ENCODE results near the gene PRR20G.

Gene PRR20G

GRCh38 chr3:127260826-127261555 lies 26.9 kb downstream of the PRR20G start:
- peaks cover 30% of the 10 kb centered on the region for H3K27me3 Mint-ChIP-seq (ENCODE audit: low read depth)
- no peaks in the 10 kb centered on the region for H3K4me1 Mint-ChIP-seq
- no peak for TF ChIP-seq CTCF (IDR thresholded peaks at IDR 0.05; ENCODE audit: unreplicated experiment in 3 of 3)
- H3K36me3 Mint-ChIP-seq (ENCODE audit: low read depth), result no peaks in the 10 kb centered on the region
- H3K4me3 Mint-ChIP-seq, result no peak overlapping the region
- no peak overlapping the region for H3K27ac Mint-ChIP-seq
- H3K9me3 Mint-ChIP-seq, result no peaks in the 10 kb centered on the region

GRCh38 chr3:127260416-127260815 lies 27.4 kb downstream of the PRR20G start:
- Mint-ChIP-seq H3K27ac (no peak overlapping the region), H3K4me1 (no peaks in the 10 kb centered on the region), H3K4me3 (no peak overlapping the region), H3K36me3 (ENCODE audit: low read depth) (no peaks in the 10 kb centered on the region), H3K27me3 (ENCODE audit: low read depth) (peaks cover 30% of the 10 kb centered on the region), H3K9me3 (no peaks in the 10 kb centered on the region)
- TF ChIP-seq CTCF (IDR thresholded peaks at IDR 0.05; ENCODE audit: unreplicated experiment in 3 of 3), result no peak

- Mint-ChIP-seq H3K27ac (no peak overlapping the region), H3K4me3 (no peak overlapping the region), H3K36me3 (ENCODE audit: low read depth) (no peaks in the 10 kb centered on the region), H3K27me3 (ENCODE audit: low read depth) (peaks cover 30% of the 10 kb centered on the region), H3K4me1 (no peaks in the 10 kb centered on the region), H3K9me3 (no peaks in the 10 kb centered on the region)
- TF ChIP-seq CTCF (IDR thresholded peaks at IDR 0.05; ENCODE audit: unreplicated experiment in 3 of 3), result no peak
Measured at GRCh38 chr3:127259882-127260281, 28.0 kb downstream of the PRR20G start.

- Mint-ChIP-seq H3K27ac (no peak overlapping the region), H3K36me3 (ENCODE audit: low read depth) (no peaks in the 10 kb centered on the region), H3K4me3 (no peak overlapping the region), H3K4me1 (peaks cover 5% of the 10 kb centered on the region), H3K27me3 (ENCODE audit: low read depth) (peaks cover 28% of the 10 kb centered on the region), H3K9me3 (peaks cover 2% of the 10 kb centered on the region)
- TF ChIP-seq CTCF (IDR thresholded peaks at IDR 0.05; ENCODE audit: unreplicated experiment in 3 of 3), result no peak
Measured at GRCh38 chr3:127258733-127259132, 29.1 kb downstream of the PRR20G start.

GRCh38 chr3:127257351-127257750 lies 30.5 kb downstream of the PRR20G start:
- peaks cover 5% of the 10 kb centered on the region for H3K4me1 Mint-ChIP-seq
- H3K36me3 Mint-ChIP-seq (ENCODE audit: low read depth), result no peaks in the 10 kb centered on the region
- H3K27ac Mint-ChIP-seq, result no peak overlapping the region
- TF ChIP-seq CTCF (IDR thresholded peaks at IDR 0.05; ENCODE audit: unreplicated experiment in 3 of 3), result no peak
- H3K4me3 Mint-ChIP-seq, result no peak overlapping the region
- H3K9me3 Mint-ChIP-seq, result peaks cover 2% of the 10 kb centered on the region
- peaks cover 33% of the 10 kb centered on the region for H3K27me3 Mint-ChIP-seq (ENCODE audit: low read depth)

GRCh38 chr3:127256733-127257271 lies 31.0 kb downstream of the PRR20G start:
- TF ChIP-seq CTCF (IDR thresholded peaks at IDR 0.05; ENCODE audit: unreplicated experiment in 3 of 3), result no peak
- peaks cover 2% of the 10 kb centered on the region for H3K9me3 Mint-ChIP-seq
- H3K36me3 Mint-ChIP-seq (ENCODE audit: low read depth), result no peaks in the 10 kb centered on the region
- no peak overlapping the region for H3K4me3 Mint-ChIP-seq
- peaks cover 5% of the 10 kb centered on the region for H3K4me1 Mint-ChIP-seq
- peaks cover 37% of the 10 kb centered on the region for H3K27me3 Mint-ChIP-seq (ENCODE audit: low read depth)
- H3K27ac Mint-ChIP-seq, result no peak overlapping the region

Data from nephron (organoid).